ENCODE results near the gene IGIP.
A peak's percentile ranks its signal among the peaks of the same experiment; 100 is the strongest.

Gene IGIP

GRCh38 chr5:140114341-140115185 lies 11.2 kb upstream of the IGIP start:
- Mint-ChIP-seq H3K36me3 (peaks cover 0 to 7% of the 10 kb centered on the region in 2 donors), H3K4me1 (peaks cover 27 to 42% of the 10 kb centered on the region in 2 donors), H3K27ac (peak overlapping the region; percentile 96), H3K9me3 (no peaks in the 10 kb centered on the region), H3K27me3 (peaks cover 0 to 4% of the 10 kb centered on the region in 2 donors), H3K4me3 (peak overlapping the region; percentile 87 to 97)
- DNase-seq (peak; percentile 42), ATAC-seq (replicated peaks) (peak; percentile 57 to 58)

- Mint-ChIP-seq H3K4me3 (peak overlapping the region; percentile 87 to 97), H3K27me3 (peaks cover 0 to 4% of the 10 kb centered on the region in 2 donors), H3K4me1 (peaks cover 26 to 42% of the 10 kb centered on the region in 2 donors), H3K9me3 (no peaks in the 10 kb centered on the region), H3K27ac (peak overlapping the region; percentile 96), H3K36me3 (peaks cover 0 to 7% of the 10 kb centered on the region in 2 donors)
- DNase-seq (no peak), ATAC-seq (replicated peaks) (no peak)
Observed at GRCh38 chr5:140115186-140115500, 10.6 kb upstream of the IGIP start.

GRCh38 chr5:140116716-140117115 lies 9.0 kb upstream of the IGIP start:
- peaks cover 0 to 7% of the 10 kb centered on the region in 2 donors for H3K36me3 Mint-ChIP-seq
- ATAC-seq (replicated peaks): no peak
- peaks cover 27 to 44% of the 10 kb centered on the region in 2 donors for H3K4me1 Mint-ChIP-seq
- H3K27ac Mint-ChIP-seq: no peak overlapping the region
- H3K9me3 Mint-ChIP-seq: no peaks in the 10 kb centered on the region
- DNase-seq: no peak
- no peaks in the 10 kb centered on the region for H3K27me3 Mint-ChIP-seq
- no peak overlapping the region for H3K4me3 Mint-ChIP-seq

GRCh38 chr5:140117523-140117922 lies 8.2 kb upstream of the IGIP start:
- peaks cover 25 to 40% of the 10 kb centered on the region in 2 donors for H3K4me1 Mint-ChIP-seq
- H3K27me3 Mint-ChIP-seq: no peaks in the 10 kb centered on the region
- H3K27ac Mint-ChIP-seq: no peak overlapping the region

GRCh38 chr5:140118302-140118936 lies 7.3 kb upstream of the IGIP start:
- Mint-ChIP-seq H3K4me3 (no peak overlapping the region), H3K27me3 (no peaks in the 10 kb centered on the region), H3K9me3 (no peaks in the 10 kb centered on the region), H3K4me1 (peaks cover 19 to 31% of the 10 kb centered on the region in 2 donors), H3K36me3 (peaks cover 0 to 7% of the 10 kb centered on the region in 2 donors), H3K27ac (no peak overlapping the region)
- no peak for ATAC-seq (replicated peaks)
- DNase-seq: no peak

More at GRCh38 chr5:140117523-140117922, 8.2 kb upstream of the IGIP start:
- Mint-ChIP-seq H3K36me3 (peaks cover 0 to 7% of the 10 kb centered on the region in 2 donors), H3K9me3 (no peaks in the 10 kb centered on the region), H3K4me3 (no peak overlapping the region)
- ATAC-seq (replicated peaks) (no peak), DNase-seq (no peak)

- Mint-ChIP-seq H3K27me3 (no peaks in the 10 kb centered on the region), H3K9me3 (no peaks in the 10 kb centered on the region), H3K27ac (no peak overlapping the region), H3K4me3 (no peak overlapping the region), H3K36me3 (no peaks in the 10 kb centered on the region), H3K4me1 (peaks cover 17 to 22% of the 10 kb centered on the region in 2 donors)
- ATAC-seq (replicated peaks) (no peak), DNase-seq (no peak)
Observed at GRCh38 chr5:140126315-140127012, 727 bp downstream of the IGIP start.

- Mint-ChIP-seq H3K27ac (no peak overlapping the region), H3K4me1 (peaks cover 19 to 27% of the 10 kb centered on the region in 2 donors)
Observed at GRCh38 chr5:140128376-140128775, 2.6 kb downstream of the IGIP start.

GRCh38 chr5:140130949-140131733 lies 5.4 kb downstream of the IGIP start:
- no peaks in the 10 kb centered on the region for H3K27me3 Mint-ChIP-seq

More at GRCh38 chr5:140128376-140128775, 2.6 kb downstream of the IGIP start:
- Mint-ChIP-seq H3K9me3 (no peaks in the 10 kb centered on the region), H3K36me3 (no peaks in the 10 kb centered on the region), H3K27me3 (no peaks in the 10 kb centered on the region), H3K4me3 (no peak overlapping the region)
- ATAC-seq (replicated peaks) (no peak), DNase-seq (no peak)

GRCh38 chr5:140131967-140132409 lies 6.3 kb downstream of the IGIP start:
- Mint-ChIP-seq H3K4me1 (peaks cover 27 to 31% of the 10 kb centered on the region in 2 donors), H3K36me3 (no peaks in the 10 kb centered on the region), H3K27ac (peak overlapping the region; percentile 52), H3K27me3 (no peaks in the 10 kb centered on the region), H3K9me3 (no peaks in the 10 kb centered on the region), H3K4me3 (no peak overlapping the region)
- DNase-seq: no peak
- ATAC-seq (replicated peaks): peak; percentile 90 to 95

More at GRCh38 chr5:140130949-140131733, 5.4 kb downstream of the IGIP start:
- Mint-ChIP-seq H3K4me3 (no peak overlapping the region), H3K9me3 (no peaks in the 10 kb centered on the region), H3K27ac (no peak overlapping the region), H3K4me1 (peaks cover 27 to 28% of the 10 kb centered on the region in 2 donors), H3K36me3 (no peaks in the 10 kb centered on the region)
- DNase-seq: no peak
- ATAC-seq (replicated peaks): peak in 1 of 2 donors; percentile 48

- Mint-ChIP-seq H3K4me1 (peaks cover 27 to 36% of the 10 kb centered on the region in 2 donors), H3K27ac (no peak overlapping the region), H3K27me3 (no peaks in the 10 kb centered on the region)
Observed at GRCh38 chr5:140133514-140134167, 7.9 kb downstream of the IGIP start.

GRCh38 chr5:140134277-140134935 lies 8.7 kb downstream of the IGIP start:
- DNase-seq (no peak), ATAC-seq (replicated peaks) (no peak)
- H3K9me3 Mint-ChIP-seq: no peaks in the 10 kb centered on the region
- H3K4me3 Mint-ChIP-seq: no peak overlapping the region
- no peak overlapping the region for H3K27ac Mint-ChIP-seq
- H3K36me3 Mint-ChIP-seq: no peaks in the 10 kb centered on the region
- H3K4me1 Mint-ChIP-seq: peaks cover 27 to 36% of the 10 kb centered on the region in 2 donors
- no peaks in the 10 kb centered on the region for H3K27me3 Mint-ChIP-seq

More at GRCh38 chr5:140133514-140134167, 7.9 kb downstream of the IGIP start:
- Mint-ChIP-seq H3K4me3 (no peak overlapping the region), H3K9me3 (no peaks in the 10 kb centered on the region), H3K36me3 (no peaks in the 10 kb centered on the region)
- DNase-seq (no peak), ATAC-seq (replicated peaks) (no peak)

- Mint-ChIP-seq H3K4me1 (peaks cover 27 to 40% of the 10 kb centered on the region in 2 donors), H3K9me3 (no peaks in the 10 kb centered on the region), H3K36me3 (no peaks in the 10 kb centered on the region), H3K27ac (no peak overlapping the region), H3K27me3 (no peaks in the 10 kb centered on the region), H3K4me3 (no peak overlapping the region)
- ATAC-seq (replicated peaks): no peak
- no peak for DNase-seq
Observed at GRCh38 chr5:140135127-140135526, 9.4 kb downstream of the IGIP start.

- Mint-ChIP-seq H3K4me3 (no peak overlapping the region), H3K27ac (no peak overlapping the region), H3K27me3 (no peaks in the 10 kb centered on the region), H3K36me3 (no peaks in the 10 kb centered on the region), H3K4me1 (peaks cover 23 to 37% of the 10 kb centered on the region in 2 donors), H3K9me3 (no peaks in the 10 kb centered on the region)
- ATAC-seq (replicated peaks) (no peak), DNase-seq (no peak)
Observed at GRCh38 chr5:140136624-140137023, 10.9 kb downstream of the IGIP start.
